H1 (cell line): ENCODE results near the gene PXK. TPM values are rescaled to one million over a fixed set of nuclear protein-coding genes. Genes with fewer than 3 reads are reported as not detected.
"Not testable (repeated sequence)": the region's sequence is repeated elsewhere in the genome, so short reads cannot be mapped to it uniquely, and the experiment has no call there.

Source experiments
- CTCF ChIA-PET: fragments of 300-600 bp; sonication (Branson Sonifier 250); formaldehyde crosslinking; loops from one replicate; lab custom pipeline; 2021; ENCODE audit not compliant: partially characterized antibody; lab: Charles Lee
- POLR2A ChIA-PET: fragments of 300-600 bp; sonication (Branson Sonifier 250); formaldehyde crosslinking; loops from one replicate; lab custom pipeline; 2021; ENCODE audit warnings: inconsistent platforms; ENCODE audit not compliant: partially characterized antibody; lab: Charles Lee
- DNase-seq, 2 experiments: peaks; one replicate each; pipeline versions ENCODE4 v3.0.0 to v3.0.0-alpha.2; 2010 to 2022; ENCODE audit warnings: low spot score in 2 of 2, low read depth in 1 of 2, mixed read lengths in 1 of 2
- FAIRE-seq: peaks from 2 replicates; lab custom pipeline; 2011; peaks lifted over from hg19 to GRCh38; lab: Jason Lieb, UNC
- H2AFZ ChIP-seq: 2 replicates; pipeline ENCODE4 v1.8.1; 2012; ENCODE audit warnings: low read length, inconsistent platforms
- H2AK5ac ChIP-seq: 2 replicates; pipeline ENCODE4 v1.6.1; 2013; ENCODE audit warnings: low read depth, low read length
- H2BK120ac ChIP-seq: replicated peaks from 2 replicates; pipeline ENCODE3; 2013; ENCODE audit warnings: low read depth, low read length, inconsistent platforms
- H2BK12ac ChIP-seq: 2 replicates; pipeline ENCODE4 v1.6.1; 2013; ENCODE audit warnings: low read depth, low read length
- H2BK15ac ChIP-seq: 2 replicates; pipeline ENCODE4 v1.6.1; 2013; ENCODE audit warnings: low read length
- H2BK20ac ChIP-seq: 2 replicates; pipeline ENCODE4 v1.6.1; 2013; ENCODE audit warnings: low read length
- H2BK5ac ChIP-seq: 2 replicates; pipeline ENCODE4 v1.6.1; 2013; ENCODE audit warnings: low read depth, low read length
- H3K14ac ChIP-seq: 2 replicates; pipeline ENCODE4 v1.6.1; 2013; ENCODE audit warnings: inconsistent platforms; ENCODE audit not compliant: insufficient read length
- H3K18ac ChIP-seq: 2 replicates; pipeline ENCODE4 v1.6.1; 2013; ENCODE audit warnings: low read length; ENCODE audit errors: extremely low read depth
- H3K23ac ChIP-seq: 2 replicates; pipeline ENCODE4 v1.6.1; 2013; ENCODE audit warnings: inconsistent platforms; ENCODE audit not compliant: insufficient read length
- H3K23me2 ChIP-seq: 2 replicates; pipeline ENCODE4 v1.6.1; 2013; ENCODE audit warnings: low read depth, low read length
- H3K27ac ChIP-seq: 2 replicates; pipeline ENCODE4 v1.6.1; 2011; ENCODE audit warnings: low read depth, low read length, inconsistent platforms
- H3K27me3 ChIP-seq, 4 experiments: replicated peaks in 1 of 4; 1 replicate in 1 of 4; 2 replicates in 3 of 4; pipeline versions ENCODE4 v1.6.1 to v1.8.1; 2011 to 2013; ENCODE audit warnings: low read length in 3 of 4, mild to moderate bottlenecking in 3 of 4, inconsistent platforms in 2 of 4, mixed read lengths in 2 of 4, moderate library complexity in 1 of 4; ENCODE audit not compliant: control insufficient read depth in 3 of 4, insufficient read depth in 3 of 4; ENCODE audit errors: extremely low read depth in 1 of 4
- H3K36me3 ChIP-seq, 4 experiments: 2 replicates each; pipeline versions ENCODE4 v1.6.1 to v1.8.1; 2011 to 2013; ENCODE audit warnings: mild to moderate bottlenecking in 4 of 4, low read length in 3 of 4, moderate library complexity in 2 of 4, control low read depth in 1 of 4, inconsistent platforms in 1 of 4; ENCODE audit not compliant: insufficient read depth in 4 of 4, control insufficient read depth in 2 of 4
- H3K4ac ChIP-seq: replicated peaks from 2 replicates; pipeline ENCODE3; 2013; ENCODE audit warnings: low read length, low read depth, mixed read lengths, inconsistent platforms; ENCODE audit not compliant: insufficient read length
- H3K4me1 ChIP-seq, 4 experiments: replicated peaks in 1 of 4; 1 replicate in 1 of 4; 2 replicates in 3 of 4; pipeline versions ENCODE4 v1.6.1 to v1.8.1; 2011 to 2013; ENCODE audit warnings: low read length in 3 of 4, inconsistent platforms in 2 of 4, mixed read lengths in 1 of 4; ENCODE audit not compliant: insufficient read depth in 4 of 4, control insufficient read depth in 3 of 4
- H3K4me2 ChIP-seq, 2 experiments: 2 replicates each; pipeline versions ENCODE4 v1.6.1 to v1.8.1; 2011 to 2013; ENCODE audit warnings: low read depth in 2 of 2, low read length in 2 of 2, control low read depth in 1 of 2, inconsistent platforms in 1 of 2, mild to moderate bottlenecking in 1 of 2; ENCODE audit not compliant: insufficient read depth in 1 of 2
- H3K4me3 ChIP-seq, 4 experiments: fragments of 200-600, 300-600 bp in 1 of 4; sonication (generic), shearing (Covaris generic), sonication (Bioruptor Twin) in 1 of 4; 2 replicates each; pipeline versions ENCODE4 v1.5.1 to v1.8.1; 2011 to 2016; ENCODE audit warnings: low read length in 4 of 4, low read depth in 3 of 4, control low read depth in 2 of 4, inconsistent platforms in 2 of 4, mild to moderate bottlenecking in 2 of 4, mixed read lengths in 1 of 4, moderate library complexity in 1 of 4; ENCODE audit not compliant: insufficient read depth in 2 of 4; ENCODE audit errors: extremely low read depth in 1 of 4
- H3K56ac ChIP-seq: replicated peaks from 2 replicates; pipeline ENCODE3; 2013; ENCODE audit warnings: low read depth, mild to moderate bottlenecking, mixed read lengths, low read length, inconsistent platforms; ENCODE audit not compliant: insufficient read length
- H3K79me1 ChIP-seq: 2 replicates; pipeline ENCODE4 v1.6.1; 2013; ENCODE audit warnings: low read depth, low read length, control low read depth
- H3K79me2 ChIP-seq, 2 experiments: 2 replicates each; pipeline versions ENCODE4 v1.6.1 to v1.8.1; 2012 to 2013; ENCODE audit warnings: low read length in 2 of 2, mild to moderate bottlenecking in 2 of 2, inconsistent platforms in 1 of 2; ENCODE audit not compliant: insufficient read depth in 2 of 2, control insufficient read depth in 1 of 2
- H3K9ac ChIP-seq, 4 experiments: replicated peaks in 1 of 4; 1 replicate in 1 of 4; 2 replicates in 3 of 4; pipeline versions ENCODE4 v1.6.1 to v1.8.1; 2011 to 2013; ENCODE audit warnings: low read depth in 3 of 4, low read length in 3 of 4, control low read depth in 2 of 4, mild to moderate bottlenecking in 2 of 4, moderate library complexity in 2 of 4, inconsistent platforms in 1 of 4; ENCODE audit errors: extremely low read depth in 1 of 4
- H3K9me3 ChIP-seq, 2 experiments: 2 replicates each; pipeline versions ENCODE4 v1.6.1 to v1.8.1; 2012 to 2013; ENCODE audit warnings: mild to moderate bottlenecking in 2 of 2, moderate library complexity in 2 of 2, control low read depth in 1 of 2, inconsistent platforms in 1 of 2, low read depth in 1 of 2, low read length in 1 of 2, mixed read lengths in 1 of 2; ENCODE audit not compliant: insufficient read depth in 2 of 2
- H4K20me1 ChIP-seq, 2 experiments: replicated peaks in 1 of 2; 2 replicates each; pipeline versions ENCODE3 to v1.8.1; 2011 to 2013; ENCODE audit warnings: inconsistent platforms in 2 of 2, low read length in 2 of 2, mild to moderate bottlenecking in 1 of 2; ENCODE audit not compliant: insufficient read depth in 2 of 2, control insufficient read depth in 1 of 2
- H4K5ac ChIP-seq: 2 replicates; pipeline ENCODE4 v1.6.1; 2013; ENCODE audit warnings: low read length, low read depth, mixed read lengths, inconsistent platforms; ENCODE audit not compliant: insufficient read length
- H4K8ac ChIP-seq: 2 replicates; pipeline ENCODE4 v1.8.0; 2013; ENCODE audit warnings: mild to moderate bottlenecking, moderate library complexity, low read length, inconsistent platforms; ENCODE audit not compliant: insufficient read depth; ENCODE audit errors: extremely low read depth
- H4K91ac ChIP-seq: replicated peaks from 2 replicates; pipeline ENCODE3; 2013; ENCODE audit warnings: low read length, mixed read lengths, inconsistent platforms; ENCODE audit not compliant: insufficient read length
- WGBS, 2 experiments: shearing (Covaris generic) in 1 of 2; methylation state at CpG; one replicate each; pipeline versions ENCODE4 v1.1.6 to v1.1.7; 2013 to 2015; ENCODE audit warnings: low lambda C conversion rate in 2 of 2, mixed read lengths in 2 of 2, inconsistent platforms in 1 of 2, low coverage in 1 of 2, missing lambda C conversion rate in 1 of 2; ENCODE audit not compliant: insufficient replicate concordance in 2 of 2, insufficient coverage in 1 of 2, insufficient read length in 1 of 2; ENCODE audit errors: extremely low coverage in 1 of 2, missing lambda C conversion rate in 1 of 2; 5-methylcytosine and 5-hydroxymethylcytosine counted together
- polyA plus RNA-seq, 7 experiments: library from polyadenylated mRNA; depleted of rRNA in 3 of 7; stranded (reverse) in 5 of 7; unstranded in 2 of 7; fragments of >200 nt in 5 of 7; fragments of 200-250 nt in 2 of 7; gene quantifications; 1 replicate in 5 of 7; 2 replicates in 1 of 7; 4 replicates in 1 of 7; pipeline versions ENCODE4 v1.2.1 to v1.2.3, GENCODE V29; 2011 to 2013; ENCODE audit warnings: missing spikeins in 2 of 7, mixed read lengths in 2 of 7
- total RNA-seq: library from RNA; stranded (reverse); fragmentation: NEBNext Ultra II Directional; extraction: Animal tissue kit (Norgen Biotek cat#: 25700); gene quantifications from 2 replicates; pipeline ENCODE4 v1.2.1, GENCODE V29; 2021

PXK gene
- total and polyA plus RNA-seq, 2 of the 8 experiments (the other 6 are each of a cell fraction or from before 2014, with no cell fraction given): 3.5 to 7.1 TPM

GRCh38 chr3:58339146-58339545 lies 6.5 kb downstream of the PXK start:
- H2AK5ac ChIP-seq, H3K4me2 ChIP-seq, H4K8ac ChIP-seq, H3K79me1 ChIP-seq, H2BK15ac ChIP-seq, DNase-seq, H3K14ac ChIP-seq, H4K20me1 ChIP-seq, H3K23ac ChIP-seq, H3K56ac ChIP-seq, H3K9me3 ChIP-seq, H3K79me2 ChIP-seq, FAIRE-seq, H2BK5ac ChIP-seq, H2BK12ac ChIP-seq, H3K4ac ChIP-seq, H4K91ac ChIP-seq, H3K27ac ChIP-seq, H2BK20ac ChIP-seq, H3K9ac ChIP-seq, H3K4me1 ChIP-seq, POLR2A ChIA-PET, H3K4me3 ChIP-seq, H2AFZ ChIP-seq, H3K36me3 ChIP-seq, H3K27me3 ChIP-seq, H3K23me2 ChIP-seq, H4K5ac ChIP-seq, H2BK120ac ChIP-seq, H3K18ac ChIP-seq: not testable (repeated sequence)
- CTCF ChIA-PET: interaction anchor here (1.1 to 1.9 kb wide), 4 partner anchors 12 to 101 kb away, joined by 3 to 11 read pairs (median 6); no protein-coding TSS in a partner anchor
- WGBS, 2 experiments: 94% methylated on average over 12 of the region's 12 CpGs; no CpG with 5 or more reads in 1 of the 2 experiments
